GM10266 (cell line): ENCODE data around the gene CHST9.
"Not testable (repeated sequence)": the region's sequence is repeated elsewhere in the genome, so short reads cannot be mapped to it uniquely, and the experiment has no call there.

ENCODE experiments used
- DNase-seq: peaks from one replicate; pipeline ENCODE4 v3.0.0; 2012; ENCODE audit errors: extremely low spot score
- TF ChIP-seq, protein P1 (sequence below): IDR thresholded peaks from 2 replicates; pipeline ENCODE4 v1.5.1; 2012; ENCODE audit warnings: mild to moderate bottlenecking, low read depth; ENCODE audit not compliant: control insufficient read depth, insufficient read depth; ENCODE audit errors: missing control alignments

Gene CHST9

DNA sequence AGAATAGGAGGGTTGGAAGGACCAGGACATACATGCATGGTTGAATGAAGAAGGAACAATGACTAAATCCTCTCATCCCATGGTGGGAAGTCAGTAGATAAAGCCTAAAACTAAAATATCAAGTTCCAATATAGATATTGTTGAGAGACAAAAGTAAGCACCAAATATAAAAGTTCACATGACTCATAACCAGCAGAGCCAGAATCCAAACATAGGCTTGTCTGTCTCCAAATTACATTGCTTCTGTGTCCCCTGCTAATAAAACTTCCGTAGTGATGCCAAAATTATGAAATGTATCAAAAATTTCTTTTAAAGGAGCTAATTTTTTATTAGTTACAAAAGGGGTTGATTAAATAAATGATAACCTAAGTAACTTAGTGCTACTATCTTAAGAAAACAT lies 19.7 kb downstream of the CHST9 start:
- DNase-seq: no peak
- TF ChIP-seq, protein P1, sequence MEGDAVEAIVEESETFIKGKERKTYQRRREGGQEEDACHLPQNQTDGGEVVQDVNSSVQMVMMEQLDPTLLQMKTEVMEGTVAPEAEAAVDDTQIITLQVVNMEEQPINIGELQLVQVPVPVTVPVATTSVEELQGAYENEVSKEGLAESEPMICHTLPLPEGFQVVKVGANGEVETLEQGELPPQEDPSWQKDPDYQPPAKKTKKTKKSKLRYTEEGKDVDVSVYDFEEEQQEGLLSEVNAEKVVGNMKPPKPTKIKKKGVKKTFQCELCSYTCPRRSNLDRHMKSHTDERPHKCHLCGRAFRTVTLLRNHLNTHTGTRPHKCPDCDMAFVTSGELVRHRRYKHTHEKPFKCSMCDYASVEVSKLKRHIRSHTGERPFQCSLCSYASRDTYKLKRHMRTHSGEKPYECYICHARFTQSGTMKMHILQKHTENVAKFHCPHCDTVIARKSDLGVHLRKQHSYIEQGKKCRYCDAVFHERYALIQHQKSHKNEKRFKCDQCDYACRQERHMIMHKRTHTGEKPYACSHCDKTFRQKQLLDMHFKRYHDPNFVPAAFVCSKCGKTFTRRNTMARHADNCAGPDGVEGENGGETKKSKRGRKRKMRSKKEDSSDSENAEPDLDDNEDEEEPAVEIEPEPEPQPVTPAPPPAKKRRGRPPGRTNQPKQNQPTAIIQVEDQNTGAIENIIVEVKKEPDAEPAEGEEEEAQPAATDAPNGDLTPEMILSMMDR: no peak

DNA sequence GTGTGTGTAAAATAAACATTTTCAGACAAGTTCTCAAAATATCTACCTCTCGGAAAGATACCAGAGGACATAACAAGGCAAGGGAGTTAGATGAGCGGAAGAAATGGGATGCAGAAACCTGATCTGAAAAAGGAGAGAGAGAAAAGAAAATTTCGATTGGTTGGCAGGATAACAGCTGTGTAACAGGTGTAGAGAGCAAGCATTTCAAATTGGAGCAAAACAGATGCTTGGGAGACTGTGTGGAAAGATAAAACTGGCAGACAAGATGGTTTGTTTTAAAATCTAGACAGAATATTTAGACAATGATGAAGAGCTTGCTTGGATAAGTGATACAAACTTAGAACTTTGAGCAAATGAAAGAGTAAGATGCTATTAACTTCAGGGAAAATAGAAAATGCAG lies 20.2 kb downstream of the CHST9 start:
- DNase-seq: no peak
- TF ChIP-seq, protein P1: no peak

DNA sequence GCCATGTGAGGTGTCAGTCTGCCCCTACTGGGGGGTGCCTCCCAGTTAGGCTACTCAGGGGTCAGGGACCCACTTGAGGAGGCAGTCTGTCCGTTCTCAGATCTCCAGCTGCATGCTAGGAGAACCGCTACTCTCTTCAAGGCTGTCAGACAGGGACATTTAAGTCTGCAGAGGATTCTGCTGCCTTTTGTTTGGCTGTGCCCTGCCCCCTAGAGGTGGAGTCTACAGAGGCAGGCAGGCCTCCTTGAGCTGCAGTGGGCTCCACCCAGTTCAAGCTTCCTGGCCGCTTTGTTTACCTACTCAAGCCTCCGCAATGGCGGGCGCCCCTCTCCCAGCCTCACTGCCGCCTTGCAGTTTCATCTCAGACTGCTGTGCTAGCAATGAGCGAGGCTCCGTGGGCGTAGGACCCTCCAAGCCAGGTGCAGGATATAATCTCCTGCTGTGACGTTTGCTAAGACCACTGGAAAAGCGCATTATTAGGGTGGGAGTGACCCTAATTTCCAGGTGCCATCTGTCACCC lies 21.9 kb downstream of the CHST9 start:
- not testable (repeated sequence) for DNase-seq

DNA sequence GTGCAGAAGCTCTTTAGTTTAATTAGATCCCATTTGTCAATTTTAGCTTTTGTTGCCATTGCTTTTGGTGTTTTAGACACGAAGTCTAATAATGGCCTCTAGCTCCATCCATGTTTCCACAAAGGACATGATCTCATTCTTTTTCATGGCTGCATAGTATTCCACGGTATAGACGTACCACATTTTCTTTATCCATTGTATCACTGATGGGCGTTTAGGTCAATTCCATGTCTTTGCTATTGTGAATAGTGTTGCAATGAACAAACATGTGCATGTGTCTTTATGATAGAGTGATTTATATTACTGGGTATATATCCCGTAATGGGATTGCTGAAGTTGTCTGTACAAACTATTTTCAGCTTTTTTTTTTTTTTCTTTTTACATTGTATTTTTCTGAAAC lies 35.9 kb downstream of the CHST9 start:
- DNase-seq: not testable (repeated sequence)

DNA sequence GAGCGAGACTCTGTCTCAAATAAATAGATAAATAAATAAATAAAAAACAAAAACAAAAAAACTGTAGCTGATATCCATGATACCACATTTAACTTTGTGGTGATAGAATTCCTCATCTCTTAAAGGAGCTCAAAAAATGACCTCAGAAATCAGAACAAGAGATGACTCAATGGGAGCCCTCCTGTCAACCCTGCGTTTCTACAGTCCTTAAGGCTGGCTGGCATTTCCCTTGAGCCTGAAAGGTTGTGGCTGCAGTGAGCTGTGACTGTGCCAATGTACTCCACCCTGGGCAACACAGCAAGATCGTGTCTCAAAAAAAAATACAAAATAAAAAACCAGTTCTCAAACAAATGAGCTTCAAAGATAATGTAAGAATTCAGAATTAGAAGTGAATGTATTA lies 40.4 kb downstream of the CHST9 start:
- TF ChIP-seq, protein P1: no peak
- DNase-seq: no peak

DNA sequence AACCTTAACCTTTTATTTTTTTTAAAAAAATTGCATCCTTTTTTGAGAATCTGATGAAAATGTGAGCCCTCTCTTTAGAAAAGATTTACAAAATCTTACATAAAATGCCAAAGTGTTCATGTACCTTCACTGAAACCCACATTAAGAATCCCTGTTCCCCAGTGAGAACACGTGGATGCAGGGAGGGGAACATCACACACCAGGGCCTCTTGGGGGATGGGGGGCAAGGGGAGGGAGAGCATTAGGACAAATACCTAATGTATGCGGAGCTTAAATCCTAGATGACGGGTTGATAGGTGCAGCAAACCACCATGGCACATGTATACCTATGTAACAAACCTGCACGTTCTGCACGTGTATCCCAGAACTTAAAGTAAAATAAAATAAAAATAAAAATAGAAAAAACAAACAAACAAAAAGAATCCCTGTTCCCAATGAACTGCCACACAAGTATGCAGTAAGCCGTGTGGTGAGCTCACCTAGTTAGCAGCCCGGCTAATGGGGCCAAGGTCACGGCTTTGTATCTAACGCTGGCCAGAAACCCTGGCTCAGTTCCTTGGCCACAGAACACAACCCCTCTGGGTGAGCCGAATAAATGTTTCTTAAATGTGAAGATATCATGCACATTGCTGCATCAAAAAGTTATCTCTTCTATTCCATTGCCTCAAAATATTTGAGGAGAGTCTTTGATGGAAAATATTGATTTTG lies 41.4 kb downstream of the CHST9 start:
- TF ChIP-seq, protein P1: no peak
- DNase-seq: no peak

DNA sequence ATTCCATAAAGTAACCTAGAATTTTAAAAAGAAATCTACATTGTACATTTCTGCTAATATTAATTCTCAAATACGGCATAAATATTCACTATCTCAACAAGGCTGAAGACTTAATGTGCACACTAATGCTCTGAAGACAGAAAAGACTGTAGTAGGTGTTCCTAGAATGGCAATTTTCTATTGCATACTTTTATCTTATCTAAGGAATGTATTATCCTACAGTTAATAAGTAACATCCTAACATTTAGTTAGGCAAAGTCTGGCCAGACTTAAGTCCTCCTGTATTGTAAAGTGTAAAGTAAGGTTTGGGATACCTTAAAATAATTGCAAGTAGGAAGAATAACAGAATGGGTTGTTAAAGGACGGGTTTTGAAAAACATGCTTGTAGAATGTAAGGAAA lies 42.2 kb downstream of the CHST9 start:
- TF ChIP-seq, protein P1: no peak
- no peak for DNase-seq

DNA sequence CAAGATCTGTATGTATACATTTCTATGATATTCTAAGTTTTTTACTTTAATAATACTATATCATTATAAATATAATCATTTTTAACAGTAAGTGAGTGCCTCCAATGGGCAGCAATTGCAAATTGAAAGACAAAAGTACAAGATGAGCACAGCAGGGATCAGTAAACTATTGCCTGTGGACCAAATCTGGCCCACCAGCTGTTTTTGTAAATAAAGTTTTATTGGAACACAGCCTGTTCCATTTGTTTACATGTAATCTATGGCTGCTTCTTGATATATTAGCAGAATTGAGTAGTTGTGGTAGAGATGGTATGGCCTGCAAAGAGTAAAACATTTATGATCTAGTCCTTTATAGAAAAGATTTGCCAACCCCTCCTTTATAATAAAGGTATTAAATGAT lies 43.2 kb downstream of the CHST9 start:
- TF ChIP-seq, protein P1: no peak

More for the DNA sequence above, 43.2 kb downstream of the CHST9 start:
- no peak for DNase-seq
